GM12878 (cell line): ENCODE data around the gene ADAMTSL3. TPM values are rescaled to one million over a fixed set of nuclear protein-coding genes. Genes with fewer than 3 reads are reported as not detected.
A peak's percentile ranks its signal among the peaks of the same experiment; 100 is the strongest.

Experiments
- ATAC-seq: fragments of 200-7000 bp; cut with Tn5 transposase; 3 replicates; pipeline ENCODE4 v1.9.1; 2020; ENCODE audit warnings: mild to moderate bottlenecking, moderate library complexity
- BruUV-seq: library from RNA; stranded (reverse); fragments of 400-500 nt; replicated peaks from 2 replicates; lab custom pipeline; 2021; lab: Mats Ljungman, UMichigan
- CTCF ChIA-PET: fragments of 300-600 bp; sonication (Branson Sonifier 250); formaldehyde crosslinking; extraction: SDS; loops from one replicate; lab custom pipeline; 2021; ENCODE audit warnings: inconsistent platforms; lab: Yijun Ruan, JAX
- POLR2A ChIA-PET: fragments of 350-600 bp; formaldehyde crosslinking; extraction: SDS; loops from one replicate; lab custom pipeline; 2021; ENCODE audit warnings: inconsistent platforms; lab: Charles Lee
- RAD21 ChIA-PET: fragments of 300-600 bp; sonication (Branson Sonifier 250); formaldehyde crosslinking; loops from one replicate; lab custom pipeline; 2023; ENCODE audit warnings: antibody characterized with exemption; ENCODE audit not compliant: unreplicated experiment; lab: Charles Lee
- SMC1A ChIA-PET: fragments of 300-600 bp; sonication (Branson Sonifier 250); formaldehyde crosslinking; loops from one replicate; lab custom pipeline; 2023; ENCODE audit not compliant: unreplicated experiment, uncharacterized antibody; lab: Charles Lee
- DNase-seq: peaks from one replicate; pipeline ENCODE4 v3.0.0-alpha.2; 2011; ENCODE audit warnings: low read depth, low spot score
- FAIRE-seq: peaks from 3 replicates; lab custom pipeline; 2011; peaks lifted over from hg19 to GRCh38; lab: Jason Lieb, UNC
- H2AFZ ChIP-seq: 2 replicates; pipeline ENCODE4 v1.6.0; 2011; ENCODE audit warnings: low read depth, low read length, control low read depth; ENCODE audit not compliant: control insufficient read depth
- H3K27ac ChIP-seq: 2 replicates; pipeline ENCODE4 v1.5.1; 2011; ENCODE audit warnings: control low read depth; ENCODE audit not compliant: control insufficient read depth, insufficient read depth
- H3K27me3 ChIP-seq, 2 experiments: replicated peaks in 1 of 2; 2 replicates each; pipeline versions ENCODE4 v1.6.0 to v1.6.1; 2011; ENCODE audit warnings: low read length in 1 of 2; ENCODE audit not compliant: control insufficient read depth in 2 of 2, insufficient read depth in 2 of 2
- H3K36me3 ChIP-seq, 2 experiments: 2 replicates each; pipeline ENCODE4 v1.5.1; 2011; ENCODE audit warnings: low read length in 1 of 2; ENCODE audit not compliant: control insufficient read depth in 2 of 2, insufficient read depth in 2 of 2
- H3K4me1 ChIP-seq: 2 replicates; pipeline ENCODE4 v1.6.1; 2011; ENCODE audit warnings: mild to moderate bottlenecking, low read length, moderate library complexity, mixed read lengths; ENCODE audit not compliant: control insufficient read depth, insufficient read depth
- H3K4me2 ChIP-seq: 2 replicates; pipeline ENCODE4 v1.6.0; 2011; ENCODE audit warnings: control low read depth; ENCODE audit not compliant: control insufficient read depth, insufficient read depth
- H3K4me3 ChIP-seq: fragments of 200-600 bp; sonication (generic); 2 replicates; pipeline ENCODE4 v1.5.1; 2016
- H3K79me2 ChIP-seq: 2 replicates; pipeline ENCODE4 v1.6.0; 2011; ENCODE audit warnings: low read length; ENCODE audit not compliant: control insufficient read depth, insufficient read depth
- H3K9ac ChIP-seq: 2 replicates; pipeline ENCODE4 v1.8.0; 2011; ENCODE audit warnings: low read length, control low read depth, mixed read lengths; ENCODE audit not compliant: control insufficient read depth, insufficient read depth
- H3K9me3 ChIP-seq: replicated peaks from 3 replicates; pipeline ENCODE4 v1.5.1; 2011; ENCODE audit warnings: mild to moderate bottlenecking, low read length; ENCODE audit not compliant: control insufficient read depth, insufficient read depth
- H4K20me1 ChIP-seq: 2 replicates; pipeline ENCODE4 v1.6.0; 2011; ENCODE audit not compliant: control insufficient read depth, insufficient read depth
- BCL11A ChIP-seq: IDR thresholded peaks from 2 replicates; pipeline ENCODE4 v1.6.1; 2011; ENCODE audit warnings: low read depth, low read length
- CBX3 ChIP-seq: fragments of 200-600 bp; sonication (generic); IDR thresholded peaks from 2 replicates; pipeline ENCODE4 v1.6.1; 2016; ENCODE audit warnings: low read depth, borderline replicate concordance
- FOXM1 ChIP-seq: IDR thresholded peaks from 2 replicates; pipeline ENCODE4 v1.6.1; 2012; ENCODE audit warnings: low read depth, mild to moderate bottlenecking, inconsistent platforms, low read length, moderate library complexity
- PAX8 ChIP-seq: fragments of 450-650 bp; IDR thresholded peaks from 2 replicates; pipeline ENCODE4 v1.6.1; 2017; ENCODE audit warnings: mild to moderate bottlenecking, moderate library complexity
- ZNF274 ChIP-seq: IDR thresholded peaks from one replicate; pipeline ENCODE4 v1.8.0; 2011; ENCODE audit not compliant: insufficient read length, insufficient read depth
- WGBS: methylation state at CpG from one replicate; pipeline ENCODE4 v1.1.6; 2016; ENCODE audit warnings: low lambda C conversion rate; ENCODE audit not compliant: insufficient replicate concordance, insufficient coverage; ENCODE audit errors: missing lambda C conversion rate; 5-methylcytosine and 5-hydroxymethylcytosine counted together
- in situ Hi-C: fragments of 300-500 bp; cut with MboI; formaldehyde crosslinking; loops from 9 replicates; pipeline ENCODE4 v1.14.3; 2018; ENCODE audit warnings: mixed read lengths
- intact Hi-C: fragments of 100-400 bp; cut with micrococcal nuclease; formaldehyde crosslinking; loops from one replicate; pipeline ENCODE4 v1.14.2; 2022; ENCODE audit not compliant: unreplicated experiment
- polyA plus RNA-seq, 11 experiments: library from polyadenylated mRNA; depleted of rRNA in 4 of 11; unstranded in 6 of 11; stranded (reverse) in 5 of 11; fragments of >200 nt; fragmentation: Nextera tagmentation in 4 of 11; fragmentation: Illumina TruSeq in 1 of 11; extraction: Ambion mirVana in 4 of 11; extraction: Trizol in 1 of 11; gene quantifications; 1 replicate in 1 of 11; 2 replicates in 10 of 11; pipeline versions ENCODE4 v1.2.1 to v1.2.3, GENCODE V29; 2011 to 2016; ENCODE audit warnings: inconsistent platforms in 2 of 11, missing spikeins in 2 of 11, low read depth in 1 of 11
- total RNA-seq, 4 experiments: library from RNA; depleted of rRNA in 3 of 4; stranded (reverse); fragments of >200 nt in 3 of 4; fragmentation: Illumina TruSeq in 1 of 4; extraction: Trizol in 1 of 4; gene quantifications; 2 replicates each; pipeline versions ENCODE4 v1.2.1 to v1.2.3, GENCODE V29; 2013 to 2021
- TF ChIP-seq, protein P1 (sequence below): IDR thresholded peaks from 2 replicates; pipeline ENCODE4 v1.6.1; 2012; ENCODE audit warnings: improper control_type of control experiment, low read depth, low read length; ENCODE audit not compliant: insufficient replicate concordance

Gene ADAMTSL3
- total and polyA plus RNA-seq, 10 of the 15 experiments (the other 5 are each of a cell fraction or from before 2014, with no cell fraction given) = 0.01 to 0.28 (median 0.13) TPM

DNA sequence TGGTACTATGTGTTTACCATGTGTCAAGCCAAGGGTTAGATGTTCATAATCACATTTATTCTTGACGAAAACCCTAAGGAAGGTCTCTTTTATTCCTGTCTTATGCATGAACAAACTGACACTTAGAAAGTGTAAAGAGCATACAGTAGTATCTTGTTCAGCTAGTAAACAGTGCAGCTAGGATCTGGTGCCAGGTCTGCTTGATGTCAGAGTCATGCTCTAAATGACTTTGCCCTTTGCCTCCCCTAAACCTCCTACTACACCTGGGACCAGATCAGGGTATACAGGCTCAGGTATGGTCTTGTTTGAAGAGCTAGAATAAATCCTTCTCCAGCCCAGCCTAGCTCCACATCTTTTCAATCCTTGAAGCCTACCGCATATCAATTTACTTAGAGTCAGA is 232.4 kb downstream of the ADAMTSL3 start:
- DNase-seq (no peak), FAIRE-seq (no peak), ATAC-seq (no peak)
- Histone ChIP-seq H3K4me3 (no peak overlapping the region), H3K4me2 (no peak overlapping the region), H3K9ac (no peak overlapping the region), H3K36me3 (no peaks in the 10 kb centered on the region), H3K27ac (no peak overlapping the region), H3K4me1 (peaks cover 3% of the 10 kb centered on the region; the same call in 1 of the 2 replicates), H4K20me1 (no peaks in the 10 kb centered on the region), H2AFZ (peak overlapping the region; percentile 44), H3K27me3 (no peaks in the 10 kb centered on the region), H3K9me3 (no peaks in the 10 kb centered on the region), H3K79me2 (no peaks in the 10 kb centered on the region)
- TF ChIP-seq CBX3 = no peak
- no peak for TF ChIP-seq BCL11A
- TF ChIP-seq FOXM1 = no peak
- TF ChIP-seq, protein P1, sequence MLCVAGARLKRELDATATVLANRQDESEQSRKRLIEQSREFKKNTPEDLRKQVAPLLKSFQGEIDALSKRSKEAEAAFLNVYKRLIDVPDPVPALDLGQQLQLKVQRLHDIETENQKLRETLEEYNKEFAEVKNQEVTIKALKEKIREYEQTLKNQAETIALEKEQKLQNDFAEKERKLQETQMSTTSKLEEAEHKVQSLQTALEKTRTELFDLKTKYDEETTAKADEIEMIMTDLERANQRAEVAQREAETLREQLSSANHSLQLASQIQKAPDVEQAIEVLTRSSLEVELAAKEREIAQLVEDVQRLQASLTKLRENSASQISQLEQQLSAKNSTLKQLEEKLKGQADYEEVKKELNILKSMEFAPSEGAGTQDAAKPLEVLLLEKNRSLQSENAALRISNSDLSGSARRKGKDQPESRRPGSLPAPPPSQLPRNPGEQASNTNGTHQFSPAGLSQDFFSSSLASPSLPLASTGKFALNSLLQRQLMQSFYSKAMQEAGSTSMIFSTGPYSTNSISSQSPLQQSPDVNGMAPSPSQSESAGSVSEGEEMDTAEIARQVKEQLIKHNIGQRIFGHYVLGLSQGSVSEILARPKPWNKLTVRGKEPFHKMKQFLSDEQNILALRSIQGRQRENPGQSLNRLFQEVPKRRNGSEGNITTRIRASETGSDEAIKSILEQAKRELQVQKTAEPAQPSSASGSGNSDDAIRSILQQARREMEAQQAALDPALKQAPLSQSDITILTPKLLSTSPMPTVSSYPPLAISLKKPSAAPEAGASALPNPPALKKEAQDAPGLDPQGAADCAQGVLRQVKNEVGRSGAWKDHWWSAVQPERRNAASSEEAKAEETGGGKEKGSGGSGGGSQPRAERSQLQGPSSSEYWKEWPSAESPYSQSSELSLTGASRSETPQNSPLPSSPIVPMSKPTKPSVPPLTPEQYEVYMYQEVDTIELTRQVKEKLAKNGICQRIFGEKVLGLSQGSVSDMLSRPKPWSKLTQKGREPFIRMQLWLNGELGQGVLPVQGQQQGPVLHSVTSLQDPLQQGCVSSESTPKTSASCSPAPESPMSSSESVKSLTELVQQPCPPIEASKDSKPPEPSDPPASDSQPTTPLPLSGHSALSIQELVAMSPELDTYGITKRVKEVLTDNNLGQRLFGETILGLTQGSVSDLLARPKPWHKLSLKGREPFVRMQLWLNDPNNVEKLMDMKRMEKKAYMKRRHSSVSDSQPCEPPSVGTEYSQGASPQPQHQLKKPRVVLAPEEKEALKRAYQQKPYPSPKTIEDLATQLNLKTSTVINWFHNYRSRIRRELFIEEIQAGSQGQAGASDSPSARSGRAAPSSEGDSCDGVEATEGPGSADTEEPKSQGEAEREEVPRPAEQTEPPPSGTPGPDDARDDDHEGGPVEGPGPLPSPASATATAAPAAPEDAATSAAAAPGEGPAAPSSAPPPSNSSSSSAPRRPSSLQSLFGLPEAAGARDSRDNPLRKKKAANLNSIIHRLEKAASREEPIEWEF = no peak
- no peak for TF ChIP-seq PAX8
- no peak for TF ChIP-seq ZNF274
- intact Hi-C loops (no loop called here), in situ Hi-C loops (no loop called here)
- ChIA-PET POLR2A (no interaction called here), CTCF (interaction anchor here (0.5 to 1.4 kb wide), 3 partner anchors 32 to 1794 kb away, joined by 3 read pairs; no protein-coding TSS in a partner anchor), RAD21 (interaction anchor here (1.2 kb wide), 1 partner anchor 86 kb away, joined by 4 read pairs; no protein-coding TSS in a partner anchor), SMC1A (interaction anchor here (0.6 to 1.6 kb wide), 3 partner anchors 9 to 258 kb away, joined by 3 to 5 read pairs (median 3); no protein-coding TSS in a partner anchor)
- 100% methylated on average over 2 of the region's 2 CpGs for WGBS
- no TSS peak for BruUV-seq
